WTC11 (cell line): ENCODE results near the gene MCRS1.

ENCODE experiments used
- TF ChIP-seq, protein P1 (sequence below): fragments of 200-600 bp; IDR thresholded peaks from 2 replicates; pipeline ENCODE4 v1.8.0; 2022; ENCODE audit warnings: antibody characterized with exemption
- TF ChIP-seq, protein P2 (sequence below): sonication (generic); formaldehyde crosslinking; IDR thresholded peaks from 2 replicates; pipeline ENCODE4 v1.8.0; 2023; ENCODE audit warnings: missing genetic modification reagents, mild to moderate bottlenecking, borderline replicate concordance

DNA sequence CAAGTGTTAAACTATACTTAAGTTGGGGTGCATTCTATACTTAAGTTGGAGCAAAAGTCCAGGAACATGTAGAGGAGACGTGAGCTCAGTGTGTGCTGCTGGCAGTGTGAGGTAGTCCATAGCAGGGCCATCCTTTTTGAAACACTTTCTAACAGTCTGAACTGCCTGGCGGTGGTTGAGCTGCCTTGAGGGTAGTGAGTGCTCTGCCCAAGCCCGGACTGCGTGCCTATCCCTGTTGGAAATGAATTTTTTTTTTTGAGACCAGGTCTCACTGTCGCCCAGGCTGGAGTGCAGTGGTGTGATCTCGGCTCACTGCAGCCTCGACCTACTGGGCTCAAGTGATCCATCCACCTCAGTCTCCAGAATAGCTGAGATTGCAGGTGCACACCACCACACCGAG is 15.0 kb downstream of the MCRS1 start:
- TF ChIP-seq, protein P1, sequence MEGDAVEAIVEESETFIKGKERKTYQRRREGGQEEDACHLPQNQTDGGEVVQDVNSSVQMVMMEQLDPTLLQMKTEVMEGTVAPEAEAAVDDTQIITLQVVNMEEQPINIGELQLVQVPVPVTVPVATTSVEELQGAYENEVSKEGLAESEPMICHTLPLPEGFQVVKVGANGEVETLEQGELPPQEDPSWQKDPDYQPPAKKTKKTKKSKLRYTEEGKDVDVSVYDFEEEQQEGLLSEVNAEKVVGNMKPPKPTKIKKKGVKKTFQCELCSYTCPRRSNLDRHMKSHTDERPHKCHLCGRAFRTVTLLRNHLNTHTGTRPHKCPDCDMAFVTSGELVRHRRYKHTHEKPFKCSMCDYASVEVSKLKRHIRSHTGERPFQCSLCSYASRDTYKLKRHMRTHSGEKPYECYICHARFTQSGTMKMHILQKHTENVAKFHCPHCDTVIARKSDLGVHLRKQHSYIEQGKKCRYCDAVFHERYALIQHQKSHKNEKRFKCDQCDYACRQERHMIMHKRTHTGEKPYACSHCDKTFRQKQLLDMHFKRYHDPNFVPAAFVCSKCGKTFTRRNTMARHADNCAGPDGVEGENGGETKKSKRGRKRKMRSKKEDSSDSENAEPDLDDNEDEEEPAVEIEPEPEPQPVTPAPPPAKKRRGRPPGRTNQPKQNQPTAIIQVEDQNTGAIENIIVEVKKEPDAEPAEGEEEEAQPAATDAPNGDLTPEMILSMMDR, result no peak
- TF ChIP-seq, protein P2, sequence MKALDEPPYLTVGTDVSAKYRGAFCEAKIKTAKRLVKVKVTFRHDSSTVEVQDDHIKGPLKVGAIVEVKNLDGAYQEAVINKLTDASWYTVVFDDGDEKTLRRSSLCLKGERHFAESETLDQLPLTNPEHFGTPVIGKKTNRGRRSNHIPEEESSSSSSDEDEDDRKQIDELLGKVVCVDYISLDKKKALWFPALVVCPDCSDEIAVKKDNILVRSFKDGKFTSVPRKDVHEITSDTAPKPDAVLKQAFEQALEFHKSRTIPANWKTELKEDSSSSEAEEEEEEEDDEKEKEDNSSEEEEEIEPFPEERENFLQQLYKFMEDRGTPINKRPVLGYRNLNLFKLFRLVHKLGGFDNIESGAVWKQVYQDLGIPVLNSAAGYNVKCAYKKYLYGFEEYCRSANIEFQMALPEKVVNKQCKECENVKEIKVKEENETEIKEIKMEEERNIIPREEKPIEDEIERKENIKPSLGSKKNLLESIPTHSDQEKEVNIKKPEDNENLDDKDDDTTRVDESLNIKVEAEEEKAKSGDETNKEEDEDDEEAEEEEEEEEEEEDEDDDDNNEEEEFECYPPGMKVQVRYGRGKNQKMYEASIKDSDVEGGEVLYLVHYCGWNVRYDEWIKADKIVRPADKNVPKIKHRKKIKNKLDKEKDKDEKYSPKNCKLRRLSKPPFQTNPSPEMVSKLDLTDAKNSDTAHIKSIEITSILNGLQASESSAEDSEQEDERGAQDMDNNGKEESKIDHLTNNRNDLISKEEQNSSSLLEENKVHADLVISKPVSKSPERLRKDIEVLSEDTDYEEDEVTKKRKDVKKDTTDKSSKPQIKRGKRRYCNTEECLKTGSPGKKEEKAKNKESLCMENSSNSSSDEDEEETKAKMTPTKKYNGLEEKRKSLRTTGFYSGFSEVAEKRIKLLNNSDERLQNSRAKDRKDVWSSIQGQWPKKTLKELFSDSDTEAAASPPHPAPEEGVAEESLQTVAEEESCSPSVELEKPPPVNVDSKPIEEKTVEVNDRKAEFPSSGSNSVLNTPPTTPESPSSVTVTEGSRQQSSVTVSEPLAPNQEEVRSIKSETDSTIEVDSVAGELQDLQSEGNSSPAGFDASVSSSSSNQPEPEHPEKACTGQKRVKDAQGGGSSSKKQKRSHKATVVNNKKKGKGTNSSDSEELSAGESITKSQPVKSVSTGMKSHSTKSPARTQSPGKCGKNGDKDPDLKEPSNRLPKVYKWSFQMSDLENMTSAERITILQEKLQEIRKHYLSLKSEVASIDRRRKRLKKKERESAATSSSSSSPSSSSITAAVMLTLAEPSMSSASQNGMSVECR (CRISPR knock-in tag), result no peak
